HepG2 (cell line): Measurements from ENCODE around the gene SNX7. TPM values are rescaled to one million over a fixed set of nuclear protein-coding genes. Genes with fewer than 3 reads are reported as not detected.

Experiments used
- ATAC-seq: fragments of 200-7000 bp; cut with Tn5 transposase; 3 replicates; pipeline ENCODE4 v1.9.1; 2020; ENCODE audit warnings: mild to moderate bottlenecking, moderate library complexity
- BruUV-seq: library from RNA; stranded (reverse); fragments of 400-500 nt; replicated peaks from 2 replicates; lab custom pipeline; 2021; lab: Mats Ljungman, UMichigan
- CTCF ChIA-PET: fragments of 300-600 bp; formaldehyde crosslinking; extraction: SDS; loops from one replicate; lab custom pipeline; 2021; ENCODE audit warnings: low total read pairs, inconsistent platforms, low intra/inter-chr PET ratio; lab: Yijun Ruan, JAX
- POLR2A ChIA-PET: fragments of 350-600 bp; sonication (Branson Sonifier 250); formaldehyde crosslinking; loops from one replicate; lab custom pipeline; 2020; ENCODE audit warnings: antibody characterized with exemption, inconsistent platforms; lab: Yijun Ruan, JAX
- DNase-seq: peaks from one replicate; pipeline ENCODE4 v3.0.0-alpha.2; 2015; ENCODE audit warnings: low spot score
- FAIRE-seq: peaks from 3 replicates; lab custom pipeline; 2011; peaks lifted over from hg19 to GRCh38; lab: Jason Lieb, UNC
- H2AFZ ChIP-seq: one replicate; pipeline ENCODE4 v1.6.1; 2011; ENCODE audit warnings: low read length, inconsistent platforms
- H3K27ac ChIP-seq: fragments of 300-600 bp; 3 replicates; pipeline ENCODE4 v1.8.0; 2011; ENCODE audit warnings: mixed run types, mild to moderate bottlenecking, mixed read lengths, low read length, inconsistent platforms; ENCODE audit not compliant: insufficient read depth; ENCODE audit errors: extremely low read length
- H3K27me3 ChIP-seq, 2 experiments: fragments of 200-600 bp in 1 of 2; 2 replicates in 1 of 2; 3 replicates in 1 of 2; pipeline versions ENCODE4 v1.6.0 to v1.8.0; 2011; ENCODE audit warnings: low read length in 2 of 2, mild to moderate bottlenecking in 2 of 2, moderate library complexity in 2 of 2, inconsistent platforms in 1 of 2; ENCODE audit not compliant: insufficient read depth in 2 of 2, control insufficient read depth in 1 of 2
- H3K36me3 ChIP-seq, 2 experiments: fragments of 200-600 bp in 1 of 2; replicated peaks in 1 of 2; 2 replicates in 1 of 2; 3 replicates in 1 of 2; pipeline versions ENCODE4 v1.5.1 to v1.8.0; 2011; ENCODE audit warnings: low read length in 2 of 2, inconsistent platforms in 1 of 2; ENCODE audit not compliant: insufficient read depth in 2 of 2, control insufficient read depth in 1 of 2
- H3K4me1 ChIP-seq: 2 replicates; pipeline ENCODE4 v1.5.1; 2012; ENCODE audit warnings: low read length, inconsistent platforms; ENCODE audit not compliant: insufficient read depth
- H3K4me2 ChIP-seq: 2 replicates; pipeline ENCODE4 v1.6.0; 2011; ENCODE audit warnings: low read depth, low read length, inconsistent platforms
- H3K4me3 ChIP-seq, 3 experiments: fragments of 200-600 bp in 1 of 3; sonication (generic), shearing (Covaris generic) in 1 of 3; replicated peaks in 1 of 3; 2 replicates each; pipeline ENCODE4 v1.5.1; 2011 to 2016; ENCODE audit warnings: low read length in 3 of 3, inconsistent platforms in 2 of 3, low read depth in 2 of 3, mild to moderate bottlenecking in 2 of 3, control low read depth in 1 of 3, mixed read lengths in 1 of 3; ENCODE audit not compliant: insufficient read depth in 1 of 3
- H3K79me2 ChIP-seq: one replicate; pipeline ENCODE4 v1.6.1; 2011; ENCODE audit warnings: low read length, inconsistent platforms; ENCODE audit not compliant: insufficient read depth
- H3K9ac ChIP-seq: 2 replicates; pipeline ENCODE4 v1.6.0; 2011; ENCODE audit warnings: mild to moderate bottlenecking, low read depth, low read length, inconsistent platforms; ENCODE audit not compliant: insufficient read depth
- H3K9me3 ChIP-seq: 2 replicates; pipeline ENCODE4 v1.5.1; 2012; ENCODE audit warnings: mild to moderate bottlenecking, low read length
- H4K20me1 ChIP-seq: 2 replicates; pipeline ENCODE4 v1.6.0; 2011; ENCODE audit warnings: inconsistent platforms, mild to moderate bottlenecking, low read length, moderate library complexity; ENCODE audit not compliant: insufficient read depth
- ATM ChIP-seq: fragments of 450-650 bp; IDR thresholded peaks from 2 replicates; pipeline ENCODE4 v1.7.1; 2017; ENCODE audit warnings: mild to moderate bottlenecking, borderline replicate concordance
- HNRNPH1 ChIP-seq: fragments of 200-400 bp; formaldehyde crosslinking; optimal IDR thresholded peaks from 2 replicates; pipeline ENCODE3; 2017; ENCODE audit warnings: mild to moderate bottlenecking, low read depth, low read length
- RBFOX2 ChIP-seq: fragments of 200-400 bp; formaldehyde crosslinking; IDR thresholded peaks from 2 replicates; pipeline ENCODE4 v1.6.1; 2017; ENCODE audit warnings: low read depth, mild to moderate bottlenecking, low read length
- RORA ChIP-seq: sonication (generic); formaldehyde crosslinking; IDR thresholded peaks from 2 replicates; pipeline ENCODE4 v1.5.0; 2020; ENCODE audit warnings: mild to moderate bottlenecking, missing genetic modification reagents, moderate library complexity
- SRSF4 ChIP-seq: fragments of 200-400 bp; formaldehyde crosslinking; IDR thresholded peaks from one replicate; pipeline ENCODE4 v1.6.1; 2018; ENCODE audit warnings: mild to moderate bottlenecking, low read depth, low read length, moderate library complexity; ENCODE audit not compliant: poor library complexity, severe bottlenecking
- TGIF2 ChIP-seq: IDR thresholded peaks from 2 replicates; pipeline ENCODE4 v1.6.1; 2016; ENCODE audit warnings: control low read depth, missing compliant biosample characterization
- ZBTB1 ChIP-seq: sonication (generic); formaldehyde crosslinking; IDR thresholded peaks from 2 replicates; pipeline ENCODE4 v1.4.0; 2020; ENCODE audit warnings: missing genetic modification reagents, borderline replicate concordance
- ZNF20 ChIP-seq: sonication (generic); formaldehyde crosslinking; IDR thresholded peaks from 2 replicates; pipeline ENCODE4 v1.4.0; 2020; ENCODE audit warnings: mild to moderate bottlenecking, moderate library complexity, missing genetic modification reagents
- ZNF607 ChIP-seq: sonication (generic); formaldehyde crosslinking; IDR thresholded peaks from 2 replicates; pipeline ENCODE4 v1.5.1; 2020; ENCODE audit warnings: missing genetic modification reagents, mild to moderate bottlenecking, borderline replicate concordance
- ZNF660 ChIP-seq: sonication (generic); formaldehyde crosslinking; IDR thresholded peaks from 2 replicates; pipeline ENCODE4 v1.5.1; 2020; ENCODE audit warnings: mild to moderate bottlenecking, low read depth, missing genetic modification reagents, borderline replicate concordance
- ZNF670 ChIP-seq: sonication (generic); formaldehyde crosslinking; IDR thresholded peaks from 2 replicates; pipeline ENCODE4 v1.8.0; 2022; ENCODE audit warnings: mild to moderate bottlenecking, missing genetic modification reagents, borderline replicate concordance
- WGBS: methylation state at CpG from one replicate; pipeline ENCODE4 v1.1.6; 2017; ENCODE audit warnings: low lambda C conversion rate; 5-methylcytosine and 5-hydroxymethylcytosine counted together
- in situ Hi-C: cut with HindIII; loops from 2 replicates; pipeline ENCODE4 v1.10.0; 2017; ENCODE audit warnings: low pct_unique_long_range_greater_than_20kb; ENCODE audit not compliant: extremely low pct_ligation_motif_present
- intact Hi-C: fragments of 100-400 bp; cut with micrococcal nuclease; formaldehyde crosslinking; loops from one replicate; pipeline ENCODE4 v1.10.0; 2022; ENCODE audit not compliant: unreplicated experiment
- polyA plus RNA-seq, 8 experiments: library from polyadenylated mRNA; depleted of rRNA in 3 of 8; stranded (reverse) in 7 of 8; unstranded in 1 of 8; fragments of >200 nt; fragmentation: Illumina TruSeq in 4 of 8; extraction: Trizol in 4 of 8; gene quantifications; 2 replicates each; pipeline versions ENCODE4 v1.2.1 to v1.2.3, GENCODE V29; 2011 to 2016; ENCODE audit warnings: low read depth in 4 of 8, missing spikeins in 1 of 8, mixed read lengths in 1 of 8; ENCODE audit not compliant: insufficient read depth in 1 of 8
- total RNA-seq, 5 experiments: library from RNA; depleted of rRNA; stranded (reverse); fragments of >200 nt; fragmentation: Illumina TruSeq; extraction: Trizol; gene quantifications; 2 replicates each; pipeline ENCODE4 v1.2.3, GENCODE V29; 2016; ENCODE audit warnings: low read depth in 1 of 5
- TF ChIP-seq, protein P1 (sequence below): sonication (generic); formaldehyde crosslinking; IDR thresholded peaks from 2 replicates; pipeline ENCODE4 v1.4.0; 2020; ENCODE audit warnings: missing genetic modification reagents, mild to moderate bottlenecking, borderline replicate concordance
- TF ChIP-seq, protein P2 (sequence below): sonication (generic); formaldehyde crosslinking; IDR thresholded peaks from 2 replicates; pipeline ENCODE4 v1.4.0; 2020; ENCODE audit warnings: missing genetic modification reagents
- TF ChIP-seq, protein P3 (sequence below): IDR thresholded peaks from 2 replicates; pipeline ENCODE4 v1.6.1; 2012; ENCODE audit warnings: low read length, improper control_type of control experiment
- TF ChIP-seq, protein P4 (sequence below): IDR thresholded peaks from 2 replicates; pipeline ENCODE4 v1.6.1; 2016; ENCODE audit warnings: control low read depth

The SNX7 gene
- total and polyA plus RNA-seq, 2 of the 13 experiments (the other 11 are each of a cell fraction or from before 2014, with no cell fraction given), result 14.3 to 33.5 TPM

DNA sequence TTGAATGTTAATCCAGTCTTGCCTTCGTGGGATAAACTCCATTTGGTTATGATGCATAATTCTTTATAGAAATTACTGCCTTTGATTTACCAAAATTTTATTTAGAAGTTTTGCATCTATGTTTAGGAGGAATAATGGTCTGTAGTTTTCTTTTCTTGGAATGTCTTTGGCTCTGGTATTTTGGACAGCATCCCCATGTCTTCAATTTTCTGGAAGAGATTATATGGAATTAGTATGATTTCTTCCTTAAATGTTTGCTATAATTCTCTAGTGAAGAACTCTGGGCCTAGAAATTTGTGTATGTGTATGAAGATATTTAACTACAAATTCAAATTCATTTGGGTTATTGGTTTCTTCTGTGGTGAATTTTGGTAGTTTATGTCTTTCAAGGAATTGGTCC, 92.7 kb downstream of the SNX7 start:
- no peaks in the 10 kb centered on the region for H3K36me3 ChIP-seq
- no TSS peak for BruUV-seq
- intact Hi-C loops, result no loop called here
- no peaks in the 10 kb centered on the region for H4K20me1 ChIP-seq
- TF ChIP-seq RORA (no peak), ZBTB1 (CRISPR knock-in tag) (no peak), ATM (no peak), ZNF670 (CRISPR knock-in tag) (no peak), TGIF2 (no peak), ZNF607 (CRISPR knock-in tag) (no peak), HNRNPH1 (no peak), SRSF4 (no peak), RBFOX2 (no peak), ZNF660 (CRISPR knock-in tag) (no peak), ZNF20 (CRISPR knock-in tag) (no peak)
- TF ChIP-seq, protein P1, sequence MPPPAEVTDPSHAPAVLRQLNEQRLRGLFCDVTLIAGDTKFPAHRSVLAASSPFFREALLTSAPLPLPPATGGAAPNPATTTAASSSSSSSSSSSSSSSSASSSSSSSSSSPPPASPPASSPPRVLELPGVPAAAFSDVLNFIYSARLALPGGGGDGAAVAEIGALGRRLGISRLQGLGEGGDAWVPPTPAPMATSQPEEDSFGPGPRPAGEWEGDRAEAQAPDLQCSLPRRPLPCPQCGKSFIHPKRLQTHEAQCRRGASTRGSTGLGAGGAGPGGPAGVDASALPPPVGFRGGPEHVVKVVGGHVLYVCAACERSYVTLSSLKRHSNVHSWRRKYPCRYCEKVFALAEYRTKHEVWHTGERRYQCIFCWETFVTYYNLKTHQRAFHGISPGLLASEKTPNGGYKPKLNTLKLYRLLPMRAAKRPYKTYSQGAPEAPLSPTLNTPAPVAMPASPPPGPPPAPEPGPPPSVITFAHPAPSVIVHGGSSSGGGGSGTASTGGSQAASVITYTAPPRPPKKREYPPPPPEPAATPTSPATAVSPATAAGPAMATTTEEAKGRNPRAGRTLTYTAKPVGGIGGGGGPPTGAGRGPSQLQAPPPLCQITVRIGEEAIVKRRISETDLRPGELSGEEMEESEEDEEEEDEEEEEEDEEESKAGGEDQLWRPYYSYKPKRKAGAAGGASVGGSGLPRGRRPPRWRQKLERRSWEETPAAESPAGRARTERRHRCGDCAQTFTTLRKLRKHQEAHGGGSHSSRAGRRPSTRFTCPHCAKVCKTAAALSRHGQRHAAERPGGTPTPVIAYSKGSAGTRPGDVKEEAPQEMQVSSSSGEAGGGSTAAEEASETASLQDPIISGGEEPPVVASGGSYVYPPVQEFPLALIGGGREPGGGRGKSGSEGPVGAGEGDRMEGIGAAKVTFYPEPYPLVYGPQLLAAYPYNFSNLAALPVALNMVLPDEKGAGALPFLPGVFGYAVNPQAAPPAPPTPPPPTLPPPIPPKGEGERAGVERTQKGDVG (CRISPR knock-in tag), result no peak
- TF ChIP-seq, protein P2, sequence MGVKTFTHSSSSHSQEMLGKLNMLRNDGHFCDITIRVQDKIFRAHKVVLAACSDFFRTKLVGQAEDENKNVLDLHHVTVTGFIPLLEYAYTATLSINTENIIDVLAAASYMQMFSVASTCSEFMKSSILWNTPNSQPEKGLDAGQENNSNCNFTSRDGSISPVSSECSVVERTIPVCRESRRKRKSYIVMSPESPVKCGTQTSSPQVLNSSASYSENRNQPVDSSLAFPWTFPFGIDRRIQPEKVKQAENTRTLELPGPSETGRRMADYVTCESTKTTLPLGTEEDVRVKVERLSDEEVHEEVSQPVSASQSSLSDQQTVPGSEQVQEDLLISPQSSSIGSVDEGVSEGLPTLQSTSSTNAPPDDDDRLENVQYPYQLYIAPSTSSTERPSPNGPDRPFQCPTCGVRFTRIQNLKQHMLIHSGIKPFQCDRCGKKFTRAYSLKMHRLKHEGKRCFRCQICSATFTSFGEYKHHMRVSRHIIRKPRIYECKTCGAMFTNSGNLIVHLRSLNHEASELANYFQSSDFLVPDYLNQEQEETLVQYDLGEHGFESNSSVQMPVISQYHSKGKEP (CRISPR knock-in tag), result no peak
- TF ChIP-seq, protein P3, sequence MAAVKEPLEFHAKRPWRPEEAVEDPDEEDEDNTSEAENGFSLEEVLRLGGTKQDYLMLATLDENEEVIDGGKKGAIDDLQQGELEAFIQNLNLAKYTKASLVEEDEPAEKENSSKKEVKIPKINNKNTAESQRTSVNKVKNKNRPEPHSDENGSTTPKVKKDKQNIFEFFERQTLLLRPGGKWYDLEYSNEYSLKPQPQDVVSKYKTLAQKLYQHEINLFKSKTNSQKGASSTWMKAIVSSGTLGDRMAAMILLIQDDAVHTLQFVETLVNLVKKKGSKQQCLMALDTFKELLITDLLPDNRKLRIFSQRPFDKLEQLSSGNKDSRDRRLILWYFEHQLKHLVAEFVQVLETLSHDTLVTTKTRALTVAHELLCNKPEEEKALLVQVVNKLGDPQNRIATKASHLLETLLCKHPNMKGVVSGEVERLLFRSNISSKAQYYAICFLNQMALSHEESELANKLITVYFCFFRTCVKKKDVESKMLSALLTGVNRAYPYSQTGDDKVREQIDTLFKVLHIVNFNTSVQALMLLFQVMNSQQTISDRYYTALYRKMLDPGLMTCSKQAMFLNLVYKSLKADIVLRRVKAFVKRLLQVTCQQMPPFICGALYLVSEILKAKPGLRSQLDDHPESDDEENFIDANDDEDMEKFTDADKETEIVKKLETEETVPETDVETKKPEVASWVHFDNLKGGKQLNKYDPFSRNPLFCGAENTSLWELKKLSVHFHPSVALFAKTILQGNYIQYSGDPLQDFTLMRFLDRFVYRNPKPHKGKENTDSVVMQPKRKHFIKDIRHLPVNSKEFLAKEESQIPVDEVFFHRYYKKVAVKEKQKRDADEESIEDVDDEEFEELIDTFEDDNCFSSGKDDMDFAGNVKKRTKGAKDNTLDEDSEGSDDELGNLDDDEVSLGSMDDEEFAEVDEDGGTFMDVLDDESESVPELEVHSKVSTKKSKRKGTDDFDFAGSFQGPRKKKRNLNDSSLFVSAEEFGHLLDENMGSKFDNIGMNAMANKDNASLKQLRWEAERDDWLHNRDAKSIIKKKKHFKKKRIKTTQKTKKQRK, result no peak
- TF ChIP-seq, protein P4, sequence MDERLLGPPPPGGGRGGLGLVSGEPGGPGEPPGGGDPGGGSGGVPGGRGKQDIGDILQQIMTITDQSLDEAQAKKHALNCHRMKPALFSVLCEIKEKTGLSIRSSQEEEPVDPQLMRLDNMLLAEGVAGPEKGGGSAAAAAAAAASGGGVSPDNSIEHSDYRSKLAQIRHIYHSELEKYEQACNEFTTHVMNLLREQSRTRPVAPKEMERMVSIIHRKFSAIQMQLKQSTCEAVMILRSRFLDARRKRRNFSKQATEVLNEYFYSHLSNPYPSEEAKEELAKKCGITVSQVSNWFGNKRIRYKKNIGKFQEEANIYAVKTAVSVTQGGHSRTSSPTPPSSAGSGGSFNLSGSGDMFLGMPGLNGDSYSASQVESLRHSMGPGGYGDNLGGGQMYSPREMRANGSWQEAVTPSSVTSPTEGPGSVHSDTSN (CRISPR knock-in tag), result no peak
- in situ Hi-C loops, result no loop called here
- no peak overlapping the region for H3K4me3 ChIP-seq
- H3K4me2 ChIP-seq, result no peak overlapping the region
- DNase-seq, result no peak
- ATAC-seq, result no peak
- ChIA-PET CTCF (no interaction called here), POLR2A (no interaction called here)
- no peak overlapping the region for H2AFZ ChIP-seq
- H3K9me3 ChIP-seq, result no peaks in the 10 kb centered on the region
- H3K79me2 ChIP-seq, result no peaks in the 10 kb centered on the region
- no peaks in the 10 kb centered on the region for H3K4me1 ChIP-seq
- no peaks in the 10 kb centered on the region for H3K27me3 ChIP-seq
- no peak overlapping the region for H3K27ac ChIP-seq
- H3K9ac ChIP-seq, result no peak overlapping the region
- WGBS, result 59% methylated on average over 1 of the region's 1 CpG
- no peak for FAIRE-seq
